GM15510 (cell line): Measurements from ENCODE around the gene EEA1.

Experiments
- POLR2A ChIP-seq: IDR thresholded peaks from 3 replicates; pipeline ENCODE4 v1.6.1; 2011; ENCODE audit warnings: borderline replicate concordance; ENCODE audit not compliant: insufficient read length; ENCODE audit errors: extremely low read depth

Gene EEA1

DNA sequence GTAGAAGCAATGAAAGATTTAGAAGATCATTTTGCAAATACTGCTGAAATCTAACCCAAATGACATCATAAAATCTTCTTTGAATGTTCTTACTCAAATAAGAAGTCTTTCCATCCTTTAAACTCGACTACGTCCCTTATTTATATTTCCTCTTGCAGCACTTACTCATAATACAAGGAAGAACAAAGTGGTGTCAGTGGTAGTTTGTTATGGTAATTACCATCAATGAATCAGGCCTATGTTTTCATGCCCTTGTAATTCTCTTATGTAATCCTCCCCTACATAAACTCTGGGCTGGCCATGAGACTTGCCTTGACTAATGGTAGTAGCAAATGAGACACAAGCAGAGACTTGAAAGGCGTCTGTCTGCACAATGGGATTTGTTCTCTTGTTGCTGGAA lies 17.0 kb downstream of the EEA1 start:
- TF ChIP-seq POLR2A: no peak

DNA sequence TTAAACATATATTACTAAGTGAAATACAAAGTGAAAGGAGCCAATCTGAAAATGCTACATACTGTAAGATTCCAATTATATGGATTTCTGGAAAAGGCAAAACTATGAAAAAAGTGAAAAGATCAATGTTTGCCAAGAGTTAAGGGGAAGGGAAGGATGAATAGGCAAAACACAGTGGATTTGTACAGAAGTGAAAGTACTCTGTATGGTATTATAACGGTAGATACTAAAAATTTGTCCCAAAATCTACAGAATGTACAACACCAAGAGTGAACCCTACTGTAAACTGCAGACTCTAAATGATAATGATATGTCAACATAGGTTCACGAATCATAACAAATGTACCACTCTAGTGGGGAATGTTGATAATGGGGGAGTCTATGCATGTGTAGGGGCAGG lies 17.8 kb downstream of the EEA1 start:
- TF ChIP-seq POLR2A: no peak

DNA sequence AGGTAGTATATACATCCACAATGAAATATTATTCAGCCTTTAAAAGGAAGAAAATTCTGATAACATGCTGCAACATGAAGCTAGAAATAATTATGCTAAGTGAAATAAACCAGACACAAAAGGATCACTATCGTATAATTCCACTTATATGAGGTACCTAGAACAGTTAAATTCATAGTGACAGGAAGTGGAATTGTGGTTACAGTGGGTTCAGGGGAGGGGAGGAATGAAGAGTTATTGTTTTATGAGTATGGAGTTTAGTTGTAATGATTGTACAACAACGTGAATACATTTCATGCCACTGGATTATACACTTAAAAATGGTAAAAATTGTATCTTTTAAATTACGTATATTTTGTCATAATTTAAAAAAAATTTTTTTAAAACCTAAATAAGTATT lies 21.0 kb downstream of the EEA1 start:
- TF ChIP-seq POLR2A: no peak

DNA sequence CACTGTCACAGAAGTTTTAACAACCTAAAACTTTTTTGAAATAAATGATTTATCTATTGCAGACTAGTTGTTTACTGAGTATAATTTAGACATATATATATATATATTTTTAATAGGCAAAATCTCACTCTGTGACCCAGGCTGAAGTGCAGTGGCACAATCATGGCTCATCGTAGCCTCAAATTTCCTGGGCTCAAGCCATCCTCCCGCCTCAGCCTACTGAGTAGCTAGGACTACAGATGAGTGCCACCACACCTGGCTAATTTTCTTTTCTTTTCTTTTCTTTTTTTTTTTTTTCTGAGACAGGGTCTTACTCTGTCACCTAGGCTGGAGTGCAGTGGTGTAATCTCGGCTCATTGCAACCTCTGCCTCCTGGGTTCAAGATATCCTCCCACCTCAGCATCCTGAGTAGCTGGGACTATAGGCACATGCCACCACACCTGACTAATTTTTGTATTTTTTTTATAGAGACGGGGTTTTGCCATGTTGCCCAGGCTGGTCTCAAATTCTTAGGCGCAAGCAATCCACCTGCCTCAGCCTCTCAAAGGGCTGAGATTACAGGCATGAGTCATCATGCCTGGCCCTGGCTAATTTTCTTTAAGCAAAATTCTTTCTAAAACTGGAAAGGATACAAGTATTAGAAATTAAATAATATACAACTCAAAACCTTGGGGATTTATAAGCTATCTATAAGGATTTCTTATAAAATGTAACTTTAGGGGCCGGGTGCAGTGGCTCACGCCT lies 23.1 kb downstream of the EEA1 start:
- TF ChIP-seq POLR2A: no peak

DNA sequence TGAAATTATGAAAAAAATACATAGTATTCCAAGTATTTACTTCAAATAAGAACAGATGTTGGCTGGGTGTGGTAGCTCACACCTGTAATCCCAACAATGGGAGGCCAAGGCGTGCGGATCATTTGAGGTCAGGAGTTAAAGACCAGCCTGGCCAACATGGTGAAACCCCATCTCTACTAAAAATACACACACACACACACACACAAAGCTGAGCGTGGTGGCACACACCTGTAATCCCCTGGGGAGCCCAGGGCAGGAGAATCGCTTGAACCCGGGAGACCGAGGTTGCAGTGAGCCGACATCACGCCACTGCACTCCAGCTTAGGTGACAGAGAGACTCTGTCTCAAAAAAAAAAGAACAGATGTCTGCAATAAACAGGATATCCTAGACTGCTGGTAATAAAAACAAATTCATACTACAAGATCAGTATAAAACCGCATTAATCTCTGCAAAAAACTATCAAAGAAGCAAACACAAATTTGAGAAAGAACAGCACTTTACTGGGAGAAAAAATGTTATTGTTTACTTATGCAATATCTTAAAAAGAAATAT lies 23.8 kb downstream of the EEA1 start:
- no peak for TF ChIP-seq POLR2A

DNA sequence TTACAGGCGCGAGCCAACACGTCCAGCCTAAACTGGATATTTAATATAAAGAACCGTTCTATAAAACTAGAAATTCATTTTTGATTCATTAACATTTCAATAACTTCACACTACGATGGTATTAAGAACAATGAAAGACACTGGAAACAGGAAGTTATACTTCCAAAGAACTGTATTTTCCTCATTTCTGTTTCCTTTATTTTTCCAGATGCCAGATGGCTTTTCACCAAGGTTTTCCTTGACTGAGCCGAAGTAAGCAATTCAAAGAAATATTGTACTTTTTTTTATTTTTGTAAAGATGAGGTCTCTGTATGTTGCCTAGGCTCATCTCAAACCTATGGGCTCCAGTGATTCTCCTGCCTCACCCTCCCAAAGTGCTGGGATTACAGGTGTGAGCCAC lies 28.2 kb downstream of the EEA1 start:
- TF ChIP-seq POLR2A: no peak

DNA sequence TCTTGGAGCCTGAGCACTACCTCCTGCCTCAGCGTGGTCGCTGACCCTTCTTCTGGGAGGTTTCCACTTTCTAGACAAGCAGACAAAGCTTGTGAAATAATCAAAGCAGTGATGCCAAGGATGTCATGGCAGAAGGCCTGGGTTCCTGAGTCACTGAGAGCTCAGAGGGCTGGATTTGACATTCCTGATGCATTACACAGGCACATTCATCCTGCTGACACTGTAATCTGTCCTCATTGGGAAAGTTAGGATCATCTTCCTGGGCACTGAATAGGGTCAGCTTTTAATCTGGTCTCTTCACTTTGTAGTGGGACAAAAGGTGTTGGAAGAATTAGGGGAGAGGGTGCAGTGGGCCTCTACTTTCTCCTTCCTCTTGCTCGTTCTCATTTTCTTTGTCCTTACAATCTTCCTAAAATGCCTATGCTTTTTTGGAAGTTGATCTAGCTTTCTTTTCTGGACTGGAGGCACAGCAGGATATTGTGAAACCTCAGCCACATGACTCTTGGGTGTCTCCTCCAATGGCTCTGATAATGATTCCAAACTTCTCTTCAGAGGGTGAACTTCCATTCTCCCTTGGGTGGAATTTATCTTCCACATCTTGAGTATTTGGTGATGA lies 29.6 kb downstream of the EEA1 start:
- TF ChIP-seq POLR2A: no peak

DNA sequence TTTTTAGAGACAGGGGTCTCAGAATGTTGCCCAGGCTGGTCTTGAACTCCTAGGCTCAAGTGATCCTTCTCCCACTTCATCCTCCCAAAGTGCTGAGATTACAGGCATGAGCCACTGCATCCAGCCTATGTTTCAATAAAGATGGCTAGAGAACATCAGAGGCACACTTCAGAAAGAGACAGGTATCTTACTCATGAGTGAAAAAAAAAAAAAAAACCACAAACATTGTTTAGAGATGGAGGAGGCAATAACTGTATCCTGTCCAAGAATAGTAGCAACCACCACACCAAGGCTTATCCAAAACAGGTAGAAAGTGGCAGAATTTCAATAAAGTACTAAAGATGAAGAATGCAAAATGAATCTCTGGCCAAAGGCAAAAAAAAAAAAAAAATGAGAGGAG lies 30.3 kb downstream of the EEA1 start:
- TF ChIP-seq POLR2A: no peak

DNA sequence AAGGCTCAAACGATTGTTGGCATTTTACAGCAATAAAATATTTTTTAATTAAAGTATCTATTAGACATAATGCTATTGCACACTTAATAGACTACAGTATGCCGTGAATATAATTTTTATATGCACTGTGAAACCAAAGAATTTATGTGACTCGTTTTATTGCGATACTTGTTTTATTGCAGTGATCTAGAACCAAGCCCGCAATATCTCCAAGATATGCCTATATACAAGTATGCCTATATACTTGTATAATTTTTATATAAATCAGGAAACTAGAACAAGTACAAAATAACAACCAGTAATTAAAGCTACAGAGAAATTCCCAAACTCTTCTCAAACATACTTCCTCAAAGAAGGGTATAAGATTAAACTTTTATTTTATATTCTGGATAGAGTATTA lies 31.3 kb downstream of the EEA1 start:
- no peak for TF ChIP-seq POLR2A

DNA sequence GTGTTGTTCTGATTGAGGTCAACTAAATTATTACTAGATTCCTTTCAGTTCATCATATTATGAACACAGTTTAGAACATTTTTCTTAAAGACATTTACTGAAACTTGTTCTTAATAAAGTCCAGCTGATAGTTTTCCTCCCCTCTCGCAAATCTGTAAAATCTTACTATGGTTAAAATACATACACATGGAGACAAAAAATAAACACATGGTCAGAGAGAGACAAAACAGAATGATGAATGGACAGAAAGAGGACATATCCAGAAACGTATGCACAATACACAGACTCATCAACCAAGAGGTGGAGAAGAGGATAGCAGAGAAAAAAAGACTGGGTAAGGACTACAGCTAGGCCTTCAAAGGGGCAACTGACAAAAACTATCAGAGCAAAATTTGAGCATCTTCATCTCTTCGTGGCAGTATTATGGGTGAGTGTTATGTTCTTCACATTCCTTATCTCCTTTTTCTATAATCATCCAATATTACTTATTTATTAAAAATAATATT lies 38.4 kb downstream of the EEA1 start:
- no peak for TF ChIP-seq POLR2A

DNA sequence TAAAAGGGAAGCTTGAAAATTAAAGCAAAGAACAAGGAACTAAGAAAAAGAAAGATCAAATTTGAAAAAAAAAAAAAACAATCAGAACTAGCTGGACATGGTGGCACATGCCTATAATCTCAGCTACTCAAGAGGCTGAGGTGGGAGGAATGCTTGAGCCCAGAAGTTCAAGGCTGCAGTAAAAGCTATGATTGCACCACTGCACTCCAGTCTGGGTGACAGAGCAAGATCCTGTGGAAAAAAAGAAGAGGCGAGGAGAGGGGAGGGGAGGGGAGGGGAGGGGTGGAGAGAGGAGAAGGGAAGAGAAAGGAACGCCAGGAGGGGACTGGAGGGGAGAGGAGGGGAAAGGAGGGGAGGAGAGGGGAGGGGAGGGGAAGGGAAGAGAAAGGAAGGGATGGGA lies 43.0 kb downstream of the EEA1 start:
- no peak for TF ChIP-seq POLR2A

DNA sequence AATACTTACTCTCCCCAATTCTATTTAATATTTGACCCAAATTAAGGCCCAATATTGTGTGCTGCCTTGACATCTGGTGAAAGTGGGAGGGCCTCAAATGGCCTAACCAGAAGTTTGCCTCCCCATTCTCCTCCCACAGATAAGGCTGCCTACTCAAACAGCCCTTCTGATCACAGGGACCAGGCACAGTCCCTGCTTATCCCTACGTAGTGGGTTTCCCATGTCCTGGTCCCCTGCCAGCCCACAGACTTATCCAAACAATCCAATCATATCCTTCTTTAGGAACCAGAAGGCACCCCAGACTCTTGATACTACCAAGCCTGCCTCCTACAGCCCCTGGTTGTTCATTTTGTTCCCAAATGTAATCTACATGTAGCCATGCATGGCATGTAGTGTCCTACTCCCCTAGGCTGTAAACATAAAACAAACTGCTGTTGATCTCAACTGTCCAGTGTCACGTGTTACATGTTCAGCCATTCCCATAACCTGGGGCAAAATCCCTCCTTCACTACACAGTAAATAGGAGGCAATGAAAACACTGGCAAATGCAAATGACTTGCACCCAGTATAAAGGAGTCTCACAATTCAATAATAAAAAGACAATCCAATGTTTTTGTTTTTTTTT lies 49.3 kb downstream of the EEA1 start:
- no peak for TF ChIP-seq POLR2A

DNA sequence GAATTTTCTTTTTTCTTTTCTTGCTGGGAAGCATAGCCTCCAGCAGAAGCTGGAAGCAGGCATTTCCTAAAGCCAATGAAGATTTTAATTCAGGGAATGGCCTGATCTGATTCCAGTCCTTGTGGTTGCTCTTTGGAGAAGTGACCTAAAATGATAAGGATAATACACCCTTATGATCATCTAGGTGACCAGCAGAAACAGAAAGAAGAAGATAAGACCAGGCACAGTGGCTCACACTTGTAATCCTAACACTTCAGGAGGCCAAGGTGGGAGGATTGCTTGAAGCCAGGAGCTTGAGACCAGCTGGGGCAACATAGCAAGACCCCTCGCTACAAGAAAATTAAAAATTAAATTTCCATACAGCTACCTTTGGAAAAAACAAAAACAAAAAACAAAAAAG lies 51.2 kb downstream of the EEA1 start:
- TF ChIP-seq POLR2A: no peak

DNA sequence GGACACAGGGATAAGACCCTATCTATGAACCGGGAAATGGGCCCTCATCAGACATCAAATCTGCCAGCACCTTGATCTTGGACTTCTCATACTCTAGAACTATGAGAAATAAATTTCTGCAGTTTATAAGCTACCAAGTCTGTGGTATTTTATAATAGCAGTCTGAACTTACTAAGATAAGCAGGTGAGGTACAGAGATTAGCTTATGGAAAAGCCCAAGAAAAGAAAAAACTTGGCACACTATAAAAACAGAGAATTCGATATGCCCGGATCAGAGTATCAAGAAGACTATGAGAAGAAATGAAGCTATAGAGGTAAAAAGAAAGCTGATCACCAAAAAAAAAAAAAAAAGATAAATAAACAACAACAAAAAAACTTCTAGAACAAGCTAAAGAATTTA lies 52.6 kb downstream of the EEA1 start:
- TF ChIP-seq POLR2A: no peak

DNA sequence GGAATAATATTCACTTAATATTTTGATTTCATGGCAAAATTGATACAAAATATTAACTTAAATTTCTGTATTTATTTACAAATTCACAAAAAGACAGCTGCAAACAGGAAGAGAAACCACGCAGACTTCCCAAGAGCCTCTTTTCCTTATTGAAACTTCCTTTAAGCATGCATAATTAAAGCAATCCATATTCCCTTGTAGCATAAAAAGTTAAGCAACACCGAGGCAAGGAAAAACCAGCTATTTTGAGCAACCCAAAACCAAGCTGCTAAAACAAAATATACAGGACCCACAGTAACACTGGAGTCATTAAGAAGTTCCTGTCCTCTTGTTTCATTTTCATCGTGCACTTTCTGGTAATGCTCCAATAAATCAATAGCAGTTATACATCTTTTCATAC lies 58.0 kb downstream of the EEA1 start:
- no peak for TF ChIP-seq POLR2A
